ENCODE data around the gene GALNT1. TPM values are rescaled to one million over a fixed set of nuclear protein-coding genes. Genes with fewer than 3 reads are reported as not detected.

GALNT1 gene
- total RNA-seq, 1 experiment from 2014 or later, result 25.6 TPM

DNA sequence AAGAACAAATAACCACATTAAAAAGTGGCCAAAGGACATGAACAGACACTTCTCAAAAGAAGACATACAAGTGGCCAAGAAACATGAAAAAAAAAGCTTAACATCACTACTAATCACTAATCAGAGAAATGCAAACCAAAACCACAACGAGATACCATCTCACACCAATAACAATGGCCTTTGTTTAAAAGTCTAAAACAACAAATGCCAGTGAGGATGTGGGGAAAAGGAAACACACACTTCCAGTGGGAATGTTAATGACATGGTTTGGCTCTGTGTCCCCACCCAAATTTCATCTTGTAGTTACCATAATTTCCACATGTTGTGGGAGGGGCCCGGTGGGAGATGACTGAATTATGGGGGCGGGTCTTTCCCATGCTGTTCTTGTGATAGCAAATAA is 147.1 kb downstream of the GALNT1 start:
- CTCF ChIA-PET, result no interaction called here

GRCh38 chr18:35729991-35730668 is 148.6 kb downstream of the GALNT1 start:
- no peak overlapping the region for H3K4me3 ChIP-seq (ENCODE audit: low read depth, low read length, poor library complexity, severe bottlenecking)
- no peaks in the 10 kb centered on the region for H3K9me3 ChIP-seq (ENCODE audit: low read depth, low read length, poor library complexity, severe bottlenecking)
- no TSS peak for BruUV-seq (replicated peaks)
- no peaks in the 10 kb centered on the region for H3K4me1 ChIP-seq (ENCODE audit: insufficient read depth, low read length, poor library complexity, severe bottlenecking)
- H3K27me3 ChIP-seq (replicated peaks; ENCODE audit: insufficient read depth, low read depth, low read length, poor library complexity), result no peaks in the 10 kb centered on the region
- no peak overlapping the region for H3K27ac ChIP-seq (ENCODE audit: low read depth, low read length, poor library complexity, severe bottlenecking)
- no peaks in the 10 kb centered on the region for H3K36me3 ChIP-seq (ENCODE audit: insufficient read depth, low read length, poor library complexity, severe bottlenecking)
- no peak for DNase-seq (ENCODE audit: low spot score)
- POLR2A ChIA-PET (ENCODE audit: low non-redundant PET), result no interaction called here
- intact Hi-C loops (cut with micrococcal nuclease; ENCODE audit: unreplicated experiment), result no loop called here
- no peak for TF ChIP-seq EZH2 (IDR thresholded peaks at IDR 0.05; ENCODE audit: borderline replicate concordance, low read depth, low read length, poor library complexity, severe bottlenecking)
- TF ChIP-seq CTCF (conservative IDR thresholded peaks at IDR 0.05; ENCODE audit: low read depth, low read length), result no peak
- CTCF ChIA-PET, result no interaction called here

More for the DNA sequence above, 147.1 kb downstream of the GALNT1 start:
- intact Hi-C loops (cut with micrococcal nuclease; ENCODE audit: unreplicated experiment), result no loop called here
- Histone ChIP-seq H3K27me3 (replicated peaks; ENCODE audit: insufficient read depth, low read depth, low read length, poor library complexity) (no peaks in the 10 kb centered on the region), H3K4me1 (ENCODE audit: insufficient read depth, low read length, poor library complexity, severe bottlenecking) (no peaks in the 10 kb centered on the region), H3K9me3 (ENCODE audit: low read depth, low read length, poor library complexity, severe bottlenecking) (no peaks in the 10 kb centered on the region), H3K27ac (ENCODE audit: low read depth, low read length, poor library complexity, severe bottlenecking) (no peak overlapping the region), H3K4me3 (ENCODE audit: low read depth, low read length, poor library complexity, severe bottlenecking) (no peak overlapping the region), H3K36me3 (ENCODE audit: insufficient read depth, low read length, poor library complexity, severe bottlenecking) (no peaks in the 10 kb centered on the region)
- no peak for TF ChIP-seq EZH2 (IDR thresholded peaks at IDR 0.05; ENCODE audit: borderline replicate concordance, low read depth, low read length, poor library complexity, severe bottlenecking)
- TF ChIP-seq CTCF (conservative IDR thresholded peaks at IDR 0.05; ENCODE audit: low read depth, low read length), result no peak
- BruUV-seq (replicated peaks), result no TSS peak
- POLR2A ChIA-PET (ENCODE audit: low non-redundant PET), result no interaction called here
- no peak for DNase-seq (ENCODE audit: low spot score)

GRCh38 chr18:35730691-35731370 is 149.3 kb downstream of the GALNT1 start:
- Histone ChIP-seq H3K4me3 (ENCODE audit: low read depth, low read length, poor library complexity, severe bottlenecking) (no peak overlapping the region), H3K27ac (ENCODE audit: low read depth, low read length, poor library complexity, severe bottlenecking) (no peak overlapping the region), H3K27me3 (replicated peaks; ENCODE audit: insufficient read depth, low read depth, low read length, poor library complexity) (no peaks in the 10 kb centered on the region), H3K4me1 (ENCODE audit: insufficient read depth, low read length, poor library complexity, severe bottlenecking) (no peaks in the 10 kb centered on the region), H3K36me3 (ENCODE audit: insufficient read depth, low read length, poor library complexity, severe bottlenecking) (no peaks in the 10 kb centered on the region), H3K9me3 (ENCODE audit: low read depth, low read length, poor library complexity, severe bottlenecking) (no peaks in the 10 kb centered on the region)
- TF ChIP-seq CTCF (conservative IDR thresholded peaks at IDR 0.05; ENCODE audit: low read depth, low read length) (no peak), EZH2 (IDR thresholded peaks at IDR 0.05; ENCODE audit: borderline replicate concordance, low read depth, low read length, poor library complexity, severe bottlenecking) (no peak)
- no peak for DNase-seq (ENCODE audit: low spot score)
- ChIA-PET CTCF (no interaction called here), POLR2A (ENCODE audit: low non-redundant PET) (interaction anchor here (0.6 kb wide), 1 partner anchor 101 kb away, joined by 10 read pairs; no protein-coding TSS in a partner anchor)
- intact Hi-C loops (cut with micrococcal nuclease; ENCODE audit: unreplicated experiment), result no loop called here
- BruUV-seq (replicated peaks), result no TSS peak
